SU-DHL-6 (cell line): ENCODE data around the gene NTRK2.

ENCODE experiments used
- H2AFZ ChIP-seq: fragments of 200-600 bp; sonication (generic); 2 replicates; pipeline ENCODE4 v1.6.1; 2014; ENCODE audit warnings: low read depth, mild to moderate bottlenecking, moderate library complexity, mixed read lengths, antibody characterized with exemption, low read length; ENCODE audit not compliant: severe bottlenecking
- H3F3A ChIP-seq: fragments of 200-600 bp; shearing (Covaris generic); 2 replicates; pipeline ENCODE4 v1.6.0; 2016; ENCODE audit warnings: antibody characterized with exemption, mild to moderate bottlenecking; ENCODE audit not compliant: insufficient read depth
- H3K27ac ChIP-seq: fragments of 200-600 bp; sonication (generic); 2 replicates; pipeline ENCODE4 v1.5.1; 2016; ENCODE audit warnings: low read depth, mild to moderate bottlenecking, low read length, moderate library complexity, mixed read lengths
- H3K27me3 ChIP-seq: fragments of 200-600 bp; sonication (generic), shearing (Covaris generic); 2 replicates; pipeline ENCODE4 v1.6.0; 2014; ENCODE audit warnings: mild to moderate bottlenecking, low read length
- H3K36me3 ChIP-seq: fragments of 200-600 bp; sonication (generic); 2 replicates; pipeline ENCODE4 v1.6.1; 2014; ENCODE audit warnings: mild to moderate bottlenecking, low read length, mixed read lengths
- H3K4me2 ChIP-seq: fragments of 300-600, 200-600 bp; shearing (Covaris generic), sonication (generic); 2 replicates; pipeline ENCODE4 v1.6.0; 2014; ENCODE audit warnings: low read length, low read depth, mild to moderate bottlenecking; ENCODE audit not compliant: poor library complexity, severe bottlenecking
- H3K4me3 ChIP-seq: fragments of 200-600 bp; sonication (generic); 2 replicates; pipeline ENCODE4 v1.5.1; 2014; ENCODE audit warnings: antibody characterized with exemption, low read length, mild to moderate bottlenecking, mixed read lengths; ENCODE audit not compliant: insufficient read depth, poor library complexity, severe bottlenecking
- H3K79me2 ChIP-seq: fragments of 200-600 bp; sonication (generic); 2 replicates; pipeline ENCODE4 v1.6.1; 2014; ENCODE audit warnings: mild to moderate bottlenecking, low read length, moderate library complexity; ENCODE audit not compliant: insufficient read depth
- H3K9ac ChIP-seq: fragments of 200-600 bp; sonication (generic); 2 replicates; pipeline ENCODE4 v1.7.0; 2014; ENCODE audit warnings: mild to moderate bottlenecking, low read length
- H3K9me2 ChIP-seq: fragments of 200-600 bp; sonication (generic); replicated peaks from 2 replicates; pipeline ENCODE4 v1.6.1; 2014; ENCODE audit warnings: low read length; ENCODE audit not compliant: insufficient read depth
- H3K9me3 ChIP-seq: fragments of 200-600 bp; sonication (generic); 2 replicates; pipeline ENCODE4 v1.6.1; 2014; ENCODE audit warnings: low read length, mixed read lengths; ENCODE audit not compliant: insufficient read depth
- H4K20me1 ChIP-seq: fragments of 200-600 bp; sonication (generic); 2 replicates; pipeline ENCODE4 v1.6.1; 2014; ENCODE audit warnings: low read depth, mild to moderate bottlenecking, antibody characterized with exemption, low read length, moderate library complexity, mixed read lengths
- EZH2phosphoT487 ChIP-seq: fragments of 200-600 bp; sonication (generic), shearing (Covaris generic); conservative IDR thresholded peaks from 2 replicates; pipeline ENCODE4 v1.6.1; 2018; ENCODE audit warnings: mild to moderate bottlenecking, antibody characterized with exemption, low read length, moderate library complexity, mixed read lengths
- TF ChIP-seq, protein P1 (sequence below): fragments of 200-600 bp; sonication (generic); IDR thresholded peaks from one replicate; pipeline ENCODE4 v1.5.1; 2017; ENCODE audit warnings: antibody characterized with exemption, mild to moderate bottlenecking, low read length, moderate library complexity; ENCODE audit not compliant: insufficient read depth, poor library complexity, severe bottlenecking

NTRK2 gene

DNA sequence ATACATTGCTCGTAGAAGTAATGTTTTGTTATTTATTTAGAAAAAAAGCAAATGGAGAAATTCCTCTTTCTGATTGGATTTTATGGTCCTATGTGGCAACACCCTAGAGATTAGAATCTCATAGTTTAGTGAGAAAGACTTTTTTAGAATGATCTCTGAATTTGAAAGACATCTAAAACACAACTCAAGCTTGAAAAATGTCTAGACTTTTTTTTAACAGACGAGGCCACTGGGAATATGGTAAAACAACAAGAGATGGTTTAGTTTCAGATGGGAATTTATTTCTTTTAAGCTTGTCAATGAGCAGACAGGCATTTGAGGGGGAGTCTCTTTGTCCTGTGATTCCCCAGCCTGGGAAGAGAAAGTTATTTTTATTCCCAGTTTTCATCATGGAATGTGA, 122.1 kb downstream of the NTRK2 start:
- no peak overlapping the region for H3K27ac ChIP-seq
- no peaks in the 10 kb centered on the region for H3F3A ChIP-seq
- H3K9me2 ChIP-seq, result no peaks in the 10 kb centered on the region
- no peak overlapping the region for H3K9ac ChIP-seq
- H3K4me3 ChIP-seq, result no peak overlapping the region
- no peaks in the 10 kb centered on the region for H4K20me1 ChIP-seq
- H3K4me2 ChIP-seq, result no peak overlapping the region
- no peaks in the 10 kb centered on the region for H3K79me2 ChIP-seq
- no peaks in the 10 kb centered on the region for H3K27me3 ChIP-seq
- H3K36me3 ChIP-seq, result no peaks in the 10 kb centered on the region
- H3K9me3 ChIP-seq, result no peaks in the 10 kb centered on the region
- TF ChIP-seq, protein P1, sequence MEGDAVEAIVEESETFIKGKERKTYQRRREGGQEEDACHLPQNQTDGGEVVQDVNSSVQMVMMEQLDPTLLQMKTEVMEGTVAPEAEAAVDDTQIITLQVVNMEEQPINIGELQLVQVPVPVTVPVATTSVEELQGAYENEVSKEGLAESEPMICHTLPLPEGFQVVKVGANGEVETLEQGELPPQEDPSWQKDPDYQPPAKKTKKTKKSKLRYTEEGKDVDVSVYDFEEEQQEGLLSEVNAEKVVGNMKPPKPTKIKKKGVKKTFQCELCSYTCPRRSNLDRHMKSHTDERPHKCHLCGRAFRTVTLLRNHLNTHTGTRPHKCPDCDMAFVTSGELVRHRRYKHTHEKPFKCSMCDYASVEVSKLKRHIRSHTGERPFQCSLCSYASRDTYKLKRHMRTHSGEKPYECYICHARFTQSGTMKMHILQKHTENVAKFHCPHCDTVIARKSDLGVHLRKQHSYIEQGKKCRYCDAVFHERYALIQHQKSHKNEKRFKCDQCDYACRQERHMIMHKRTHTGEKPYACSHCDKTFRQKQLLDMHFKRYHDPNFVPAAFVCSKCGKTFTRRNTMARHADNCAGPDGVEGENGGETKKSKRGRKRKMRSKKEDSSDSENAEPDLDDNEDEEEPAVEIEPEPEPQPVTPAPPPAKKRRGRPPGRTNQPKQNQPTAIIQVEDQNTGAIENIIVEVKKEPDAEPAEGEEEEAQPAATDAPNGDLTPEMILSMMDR, result no peak
- TF ChIP-seq EZH2phosphoT487, result no peak
- H2AFZ ChIP-seq, result no peak overlapping the region

DNA sequence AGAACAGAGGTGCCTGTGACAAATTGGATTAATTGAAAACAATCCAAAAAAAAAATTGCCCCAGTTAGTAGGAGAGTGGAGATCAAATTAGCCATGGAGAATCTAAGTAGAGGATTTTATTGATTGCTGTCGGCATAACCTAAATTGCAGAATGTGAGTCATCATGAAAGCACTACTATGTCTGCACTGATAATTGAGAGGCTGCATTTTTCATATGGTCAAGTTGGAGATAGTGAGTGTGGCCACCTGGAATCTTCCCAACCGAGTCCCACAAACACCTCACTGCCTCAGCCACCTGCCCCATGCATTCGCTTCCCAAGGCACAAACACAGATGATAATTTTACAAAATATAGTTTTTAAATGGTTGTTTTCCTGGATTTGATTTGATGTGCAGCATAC, 123.7 kb downstream of the NTRK2 start:
- no peaks in the 10 kb centered on the region for H3F3A ChIP-seq
- no peak overlapping the region for H2AFZ ChIP-seq
- H3K4me3 ChIP-seq, result no peak overlapping the region
- no peaks in the 10 kb centered on the region for H3K9me2 ChIP-seq
- no peaks in the 10 kb centered on the region for H3K79me2 ChIP-seq
- TF ChIP-seq EZH2phosphoT487, result no peak
- TF ChIP-seq, protein P1, result no peak
- no peak overlapping the region for H3K27ac ChIP-seq
- no peaks in the 10 kb centered on the region for H4K20me1 ChIP-seq
- H3K9me3 ChIP-seq, result no peaks in the 10 kb centered on the region
- no peaks in the 10 kb centered on the region for H3K36me3 ChIP-seq
- H3K9ac ChIP-seq, result no peak overlapping the region
- no peak overlapping the region for H3K4me2 ChIP-seq
- no peaks in the 10 kb centered on the region for H3K27me3 ChIP-seq

DNA sequence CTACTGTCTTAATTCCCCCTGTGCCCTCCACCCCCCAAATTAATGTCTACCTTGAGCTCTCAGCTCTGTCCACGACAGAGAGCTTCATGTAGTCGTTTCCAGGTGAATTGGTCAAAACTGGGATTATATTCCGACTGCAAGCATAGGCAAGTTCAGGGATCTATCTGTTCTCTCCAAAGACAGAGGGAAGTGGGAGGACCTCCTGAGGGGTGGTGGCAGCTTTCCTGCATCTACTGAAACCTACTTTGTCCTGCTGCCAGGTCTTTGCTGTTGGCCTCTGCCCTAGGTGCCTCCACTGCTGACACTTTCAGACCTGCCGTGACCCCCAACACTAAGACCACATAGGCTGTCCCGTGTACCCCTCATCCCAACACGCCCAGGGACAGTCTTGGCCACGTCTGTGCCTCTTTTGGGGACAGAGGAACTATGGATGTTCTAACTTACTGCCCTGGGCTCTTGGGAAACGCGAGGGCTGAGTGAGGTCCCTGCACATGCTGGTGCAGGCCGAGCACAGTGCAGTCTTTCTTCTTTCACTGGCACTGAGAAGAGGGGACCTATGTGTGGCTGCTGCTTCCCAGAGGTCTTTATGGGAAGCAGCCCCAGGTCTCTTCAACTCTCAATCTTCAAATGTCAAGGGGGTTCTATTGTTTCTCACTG, 125.6 kb downstream of the NTRK2 start:
- Histone ChIP-seq H4K20me1 (no peaks in the 10 kb centered on the region), H3K36me3 (no peaks in the 10 kb centered on the region), H3K79me2 (no peaks in the 10 kb centered on the region), H2AFZ (no peak overlapping the region), H3K9me3 (no peaks in the 10 kb centered on the region), H3K4me2 (no peak overlapping the region), H3K27ac (no peak overlapping the region), H3K9ac (no peak overlapping the region), H3K27me3 (no peaks in the 10 kb centered on the region), H3K9me2 (no peaks in the 10 kb centered on the region), H3K4me3 (no peak overlapping the region), H3F3A (no peaks in the 10 kb centered on the region)
- TF ChIP-seq, protein P1, result no peak
- TF ChIP-seq EZH2phosphoT487, result no peak
